Endothelial cell (in vitro differentiated cells): ENCODE measurements around the gene BACE2. TPM values are rescaled to one million over a fixed set of nuclear protein-coding genes. Genes with fewer than 3 reads are reported as not detected.

Source experiments
- DNase-seq: peaks from one replicate; pipeline ENCODE4 v3.0.0; 2021; ENCODE audit warnings: low spot score
- H3K27ac Mint-ChIP-seq: one replicate; pipeline ENCODE4 v1.8.0; 2021; ENCODE audit warnings: mixed read lengths, inconsistent platforms; ENCODE audit not compliant: unreplicated experiment
- H3K27me3 Mint-ChIP-seq: one replicate; pipeline ENCODE4 v1.8.0; 2021; ENCODE audit warnings: mild to moderate bottlenecking, moderate library complexity, mixed read lengths, inconsistent platforms; ENCODE audit not compliant: unreplicated experiment
- H3K36me3 Mint-ChIP-seq: one replicate; pipeline ENCODE4 v1.8.0; 2021; ENCODE audit warnings: mild to moderate bottlenecking, low read depth, mixed read lengths, inconsistent platforms; ENCODE audit not compliant: unreplicated experiment
- H3K4me1 Mint-ChIP-seq: one replicate; pipeline ENCODE4 v1.8.0; 2021; ENCODE audit warnings: mild to moderate bottlenecking, mixed read lengths, inconsistent platforms; ENCODE audit not compliant: unreplicated experiment
- H3K4me3 Mint-ChIP-seq: one replicate; pipeline ENCODE4 v1.8.0; 2021; ENCODE audit warnings: mild to moderate bottlenecking, mixed read lengths, inconsistent platforms; ENCODE audit not compliant: unreplicated experiment
- H3K9me3 Mint-ChIP-seq: one replicate; pipeline ENCODE4 v1.8.0; 2021; ENCODE audit warnings: mixed read lengths, inconsistent platforms; ENCODE audit not compliant: unreplicated experiment
- CTCF ChIP-seq: fragments of 200-600 bp; sonication (generic); IDR thresholded peaks from one replicate; pipeline ENCODE4 v1.5.0; 2021; ENCODE audit warnings: antibody characterized with exemption; ENCODE audit not compliant: unreplicated experiment
- total RNA-seq: library from RNA; stranded (reverse); fragmentation: NEBNext Ultra II Directional; extraction: Animal tissue kit (Norgen Biotek cat#: 25700); gene quantifications from one replicate; pipeline ENCODE4 v1.2.1, GENCODE V29; 2021; ENCODE audit not compliant: unreplicated experiment

The BACE2 gene
- total RNA-seq, 1 donor from 2014 or later = 151 TPM

GRCh38 chr21:41258617-41259016, 90.7 kb downstream of the BACE2 start:
- DNase-seq = no peak
- Mint-ChIP-seq H3K27ac (no peak overlapping the region), H3K36me3 (peaks cover 46% of the 10 kb centered on the region), H3K4me3 (no peak overlapping the region), H3K4me1 (no peaks in the 10 kb centered on the region), H3K9me3 (no peaks in the 10 kb centered on the region), H3K27me3 (peaks cover 4% of the 10 kb centered on the region)
- TF ChIP-seq CTCF = no peak

GRCh38 chr21:41260428-41260827, 92.5 kb downstream of the BACE2 start:
- no peaks in the 10 kb centered on the region for H3K4me1 Mint-ChIP-seq
- no peaks in the 10 kb centered on the region for H3K9me3 Mint-ChIP-seq
- H3K36me3 Mint-ChIP-seq = peaks cover 31% of the 10 kb centered on the region
- H3K4me3 Mint-ChIP-seq = no peak overlapping the region
- no peak for TF ChIP-seq CTCF
- peaks cover 1% of the 10 kb centered on the region for H3K27me3 Mint-ChIP-seq
- no peak for DNase-seq
- no peak overlapping the region for H3K27ac Mint-ChIP-seq

- Mint-ChIP-seq H3K4me3 (no peak overlapping the region), H3K27ac (no peak overlapping the region), H3K9me3 (no peaks in the 10 kb centered on the region), H3K36me3 (peaks cover 26% of the 10 kb centered on the region), H3K4me1 (no peaks in the 10 kb centered on the region), H3K27me3 (no peaks in the 10 kb centered on the region)
- no peak for DNase-seq
- no peak for TF ChIP-seq CTCF
Observed at GRCh38 chr21:41267346-41267745, 99.4 kb downstream of the BACE2 start.

- H3K27me3 Mint-ChIP-seq = no peaks in the 10 kb centered on the region
- H3K4me1 Mint-ChIP-seq = no peaks in the 10 kb centered on the region
- H3K27ac Mint-ChIP-seq = no peak overlapping the region
Observed at GRCh38 chr21:41269535-41269934, 101.6 kb downstream of the BACE2 start.

GRCh38 chr21:41277196-41277595, 109.2 kb downstream of the BACE2 start:
- no peaks in the 10 kb centered on the region for H3K27me3 Mint-ChIP-seq
- peaks cover 7% of the 10 kb centered on the region for H3K4me1 Mint-ChIP-seq
- DNase-seq = no peak
- TF ChIP-seq CTCF = no peak
- no peak overlapping the region for H3K27ac Mint-ChIP-seq
- no peak overlapping the region for H3K4me3 Mint-ChIP-seq
- peaks cover 36% of the 10 kb centered on the region for H3K36me3 Mint-ChIP-seq
- no peaks in the 10 kb centered on the region for H3K9me3 Mint-ChIP-seq

More at GRCh38 chr21:41269535-41269934, 101.6 kb downstream of the BACE2 start:
- peaks cover 38% of the 10 kb centered on the region for H3K36me3 Mint-ChIP-seq
- no peaks in the 10 kb centered on the region for H3K9me3 Mint-ChIP-seq
- TF ChIP-seq CTCF = no peak
- no peak for DNase-seq
- H3K4me3 Mint-ChIP-seq = no peak overlapping the region
